Neural cell (in vitro differentiated cells): Measurements from ENCODE around the gene ZNF644.
"Not testable (repeated sequence)": the region's sequence is repeated elsewhere in the genome, so short reads cannot be mapped to it uniquely, and the experiment has no call there.

Experiments used
- CTCF ChIP-seq: fragments of 450-650 bp; IDR thresholded peaks from 2 replicates; pipeline ENCODE4 v1.5.1; 2014; ENCODE audit warnings: antibody characterized with exemption, mild to moderate bottlenecking, moderate library complexity; ENCODE audit not compliant: poor library complexity, severe bottlenecking
- RAD21 ChIP-seq: fragments of 450-650 bp; conservative IDR thresholded peaks from 2 replicates; pipeline ENCODE4 v1.6.1; 2014; ENCODE audit warnings: antibody characterized with exemption, mild to moderate bottlenecking, moderate library complexity
- TAF1 ChIP-seq: IDR thresholded peaks from 2 replicates; pipeline ENCODE4 v1.6.1; 2012; ENCODE audit warnings: low read depth

- not testable (repeated sequence) for TF ChIP-seq CTCF, RAD21, TAF1
These were observed 20.5 kb upstream of the ZNF644 start for GRCh38 chr1:91042372-91042771.
